Subcutaneous adipose tissue (tissue), 4 donors: Measurements from ENCODE around the gene SIRPA. TPM values are rescaled to one million over a fixed set of nuclear protein-coding genes. Genes with fewer than 3 reads are reported as not detected.

Experiments
- CTCF ChIP-seq: fragments of 450-650 bp; IDR thresholded peaks from one replicate; pipeline ENCODE4 v1.5.1; 2016; ENCODE audit warnings: low read depth, mild to moderate bottlenecking, control low read depth, antibody characterized with exemption, moderate library complexity
- total RNA-seq, 4 donors: library from RNA; depleted of rRNA; stranded (reverse); fragments of >200 nt; gene quantifications; one replicate each; pipeline ENCODE4 v1.1.0, GENCODE V29; 2016

The SIRPA gene
- total RNA-seq, 4 donors from 2014 or later: 35.0 to 101 (median 53.1) TPM

- no peak for TF ChIP-seq CTCF
Observed at GRCh38 chr20:1952737-1953530, 57.7 kb downstream of the SIRPA start.

GRCh38 chr20:1953621-1954020, 58.4 kb downstream of the SIRPA start:
- no peak for TF ChIP-seq CTCF

- TF ChIP-seq CTCF: no peak
Observed at GRCh38 chr20:1955217-1955616, 60.0 kb downstream of the SIRPA start.

- no peak for TF ChIP-seq CTCF
Observed at GRCh38 chr20:1958426-1958825, 63.2 kb downstream of the SIRPA start.

- TF ChIP-seq CTCF: no peak
Observed at GRCh38 chr20:1959156-1959555, 63.9 kb downstream of the SIRPA start.

- no peak for TF ChIP-seq CTCF
Observed at GRCh38 chr20:1961374-1961773, 66.2 kb downstream of the SIRPA start.

- no peak for TF ChIP-seq CTCF
Observed at GRCh38 chr20:1964061-1964460, 68.9 kb downstream of the SIRPA start.
